K562 (cell line): ENCODE results near the gene DNAH8. TPM values are rescaled to one million over a fixed set of nuclear protein-coding genes. Genes with fewer than 3 reads are reported as not detected.

ENCODE experiments used
- ARID1B ChIP-seq: fragments of 450-650 bp; IDR thresholded peaks from 2 replicates; pipeline ENCODE4 v1.6.1; 2016; ENCODE audit warnings: antibody characterized with exemption, mild to moderate bottlenecking, inconsistent platforms
- BACH1 ChIP-seq: fragments of 200-800 bp; sonication (Bioruptor generic); IDR thresholded peaks from 2 replicates; pipeline ENCODE4 v1.6.1; 2016; ENCODE audit warnings: missing genetic modification characterization, missing compliant biosample characterization
- CBX2 ChIP-seq: fragments of 200-600 bp; sonication (generic); IDR thresholded peaks from one replicate; pipeline ENCODE4 v1.6.1; 2012; ENCODE audit warnings: mild to moderate bottlenecking, low read length, inconsistent platforms; ENCODE audit not compliant: insufficient read depth, poor library complexity, severe bottlenecking
- DPF2 ChIP-seq: fragments of 450-650 bp; IDR thresholded peaks from 2 replicates; pipeline ENCODE4 v1.6.1; 2016
- ERF ChIP-seq: fragments of 450-650 bp; formaldehyde crosslinking; IDR thresholded peaks from 2 replicates; pipeline ENCODE4 v1.4.0; 2020; ENCODE audit warnings: mild to moderate bottlenecking, mixed read lengths
- FOXP1 ChIP-seq: sonication (generic); formaldehyde crosslinking; IDR thresholded peaks from 2 replicates; pipeline ENCODE4 v1.8.0; 2022; ENCODE audit warnings: mild to moderate bottlenecking, missing genetic modification reagents
- HMGXB4 ChIP-seq: sonication (generic); formaldehyde crosslinking; IDR thresholded peaks from 2 replicates; pipeline ENCODE4 v1.8.1; 2023; ENCODE audit warnings: mild to moderate bottlenecking, missing genetic modification reagents
- JUND ChIP-seq, 2 experiments: IDR thresholded peaks; 2 replicates in 1 of 2; 3 replicates in 1 of 2; pipeline ENCODE4 v1.6.1; 2011; ENCODE audit warnings: borderline replicate concordance in 2 of 2, low read depth in 2 of 2, low read length in 2 of 2, improper control_type of control experiment in 1 of 2, missing biosample characterization in 1 of 2, missing genetic modification characterization in 1 of 2, missing genetic modification reagents in 1 of 2
- NR3C1 ChIP-seq: sonication (generic); formaldehyde crosslinking; IDR thresholded peaks from 2 replicates; pipeline ENCODE4 v1.8.1; 2022; ENCODE audit warnings: missing genetic modification reagents
- POLR2A ChIP-seq: fragments of 450-650 bp; conservative IDR thresholded peaks from 2 replicates; pipeline ENCODE4 v1.6.1; 2016
- POLR2AphosphoS5 ChIP-seq: IDR thresholded peaks from 2 replicates; pipeline ENCODE4 v1.6.1; 2011; ENCODE audit warnings: mild to moderate bottlenecking, low read depth, low read length, moderate library complexity; ENCODE audit not compliant: control insufficient read depth, insufficient read depth
- RBM15 ChIP-seq: fragments of 200-400 bp; formaldehyde crosslinking; IDR thresholded peaks from 2 replicates; pipeline ENCODE4 v1.6.1; 2018; ENCODE audit warnings: mild to moderate bottlenecking, low read length, moderate library complexity; ENCODE audit not compliant: insufficient read depth
- RBM39 ChIP-seq: fragments of 200-400 bp; formaldehyde crosslinking; optimal IDR thresholded peaks from 2 replicates; pipeline ENCODE3; 2018; ENCODE audit warnings: low read depth, low read length
- SETDB1 ChIP-seq: IDR thresholded peaks from one replicate; pipeline ENCODE4 v1.6.1; 2012; ENCODE audit warnings: low read length, control low read depth, inconsistent platforms
- SOX6 ChIP-seq: fragments of 450-650 bp; IDR thresholded peaks from 2 replicates; pipeline ENCODE4 v1.6.1; 2014; ENCODE audit warnings: mild to moderate bottlenecking
- SRSF9 ChIP-seq: fragments of 200-400 bp; formaldehyde crosslinking; IDR thresholded peaks from 2 replicates; pipeline ENCODE4 v1.6.1; 2017; ENCODE audit warnings: low read depth, low read length, borderline replicate concordance
- ZBTB9 ChIP-seq: fragments of 450-650 bp; formaldehyde crosslinking; IDR thresholded peaks from 2 replicates; pipeline ENCODE4 v1.4.0; 2020; ENCODE audit warnings: mild to moderate bottlenecking, moderate library complexity
- ZC3H4 ChIP-seq: sonication (generic); formaldehyde crosslinking; IDR thresholded peaks from 2 replicates; pipeline ENCODE4 v1.9.0; 2021; ENCODE audit warnings: missing genetic modification reagents, borderline replicate concordance
- ZEB2 ChIP-seq: fragments of 450-650 bp; IDR thresholded peaks from 2 replicates; pipeline ENCODE4 v1.6.1; 2016
- ZNF224 ChIP-seq: sonication (generic); formaldehyde crosslinking; IDR thresholded peaks from 2 replicates; pipeline ENCODE4 v1.8.0; 2022; ENCODE audit warnings: mild to moderate bottlenecking, missing genetic modification reagents
- ZNF3 ChIP-seq: fragments of 250-450 bp; sonication (Bioruptor Pico); IDR thresholded peaks from 2 replicates; pipeline ENCODE4 v1.5.0; 2021; ENCODE audit warnings: mild to moderate bottlenecking, moderate library complexity
- ZNF507 ChIP-seq: conservative IDR thresholded peaks from 2 replicates; pipeline ENCODE4 v1.6.1; 2017; ENCODE audit warnings: missing genetic modification characterization, missing compliant biosample characterization
- ZNF609 ChIP-seq: sonication (generic); formaldehyde crosslinking; IDR thresholded peaks from 2 replicates; pipeline ENCODE4 v1.8.1; 2023; ENCODE audit warnings: missing genetic modification reagents, mild to moderate bottlenecking, borderline replicate concordance
- polyA plus RNA-seq, 8 experiments: library from polyadenylated mRNA; depleted of rRNA in 4 of 8; stranded (reverse) in 5 of 8; unstranded in 3 of 8; fragments of >200 nt; fragmentation: Nextera tagmentation in 2 of 8; fragmentation: Illumina TruSeq in 1 of 8; extraction: Ambion mirVana in 2 of 8; extraction: Trizol in 1 of 8; gene quantifications; 2 replicates each; pipeline versions ENCODE4 v1.2.1 to v1.2.3, GENCODE V29; 2011 to 2014; ENCODE audit warnings: inconsistent platforms in 1 of 8, missing spikeins in 1 of 8
- total RNA-seq, 7 experiments: library from RNA; depleted of rRNA in 6 of 7; stranded (reverse); fragments of >200 nt in 6 of 7; fragmentation: Illumina TruSeq in 2 of 7; extraction: Trizol in 2 of 7; gene quantifications; 2 replicates each; pipeline versions ENCODE4 v1.2.1 to v1.2.3, GENCODE V29; 2011 to 2021; ENCODE audit warnings: low replicate concordance in 1 of 7

DNAH8 gene
- total and polyA plus RNA-seq, 9 of the 15 experiments (the other 6 are each of a cell fraction or from before 2014, with no cell fraction given), result 1.2 to 4.2 (median 2.9) TPM

GRCh38 chr6:39037082-39037508 is 322.0 kb downstream of the DNAH8 start (continued):
- TF ChIP-seq SETDB1 (no peak), ZNF3 (CRISPR knock-in tag) (no peak), RBM39 (no peak), NR3C1 (no peak), HMGXB4 (CRISPR knock-in tag) (no peak), ARID1B (peak; percentile 92), RBM15 (no peak), CBX2 (no peak), ZEB2 (peak; percentile 57; the same call in 1 of the 2 replicates), BACH1 (tag) (no peak), ERF (CRISPR knock-in tag) (no peak), POLR2A (no peak), JUND (IDR thresholded peaks at IDR 0.05; ENCODE audit: borderline replicate concordance, low read depth, low read length) (peak; percentile 47; the same call in 1 of the 2 replicates), JUND (tag; IDR thresholded peaks at IDR 0.05; ENCODE audit: borderline replicate concordance, low read depth, low read length) (0 out of 3 replicates have a peak, but pooled peaks have one; percentile 22), ZNF609 (CRISPR knock-in tag) (0 out of 2 replicates have a peak, but pooled peaks have one; percentile 32), POLR2AphosphoS5 (peak; percentile 68; the same call in 1 of the 2 replicates), ZC3H4 (CRISPR knock-in tag) (no peak), DPF2 (peak; percentile 76), SRSF9 (no peak), ZNF507 (tag) (no peak), ZNF224 (CRISPR knock-in tag) (no peak), SOX6 (peak; percentile 100), ZBTB9 (CRISPR knock-in tag) (0 out of 2 replicates have a peak, but pooled peaks have one; percentile 60), FOXP1 (CRISPR knock-in tag) (no peak)
